CD4-positive, alpha-beta T cell treated with Interleukin-4 for 1 hour (primary cell): ENCODE measurements around the gene CMTM8.

ENCODE experiments used
- DNase-seq, 2 donors: peaks; one replicate each; pipeline ENCODE4 v3.0.0-alpha.2; 2020 to 2022

CMTM8 gene

GRCh38 chr3:32310336-32310735 lies 71.9 kb downstream of the CMTM8 start:
- DNase-seq, result no peak

- DNase-seq, result no peak
These were observed 72.7 kb downstream of the CMTM8 start for GRCh38 chr3:32310918-32311839.

DNA sequence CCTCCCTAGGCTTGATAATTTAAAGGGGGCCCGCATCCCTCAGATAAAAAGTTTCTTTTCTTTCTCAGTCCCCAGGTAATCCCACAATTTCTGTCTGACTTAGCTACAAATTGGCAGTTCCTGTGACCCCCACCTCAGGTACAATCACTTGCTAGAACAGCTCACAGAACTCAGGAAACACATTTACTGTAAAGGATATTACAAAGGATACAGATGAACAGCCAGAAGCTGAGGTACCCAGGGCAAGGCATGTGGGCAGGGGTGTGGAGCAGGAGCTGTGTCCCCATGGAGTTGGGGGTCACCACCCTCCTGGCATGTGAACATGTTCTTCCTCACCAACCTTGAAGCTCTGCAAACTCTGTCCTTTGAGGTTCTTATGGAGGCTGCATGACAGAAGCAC lies 73.8 kb downstream of the CMTM8 start:
- no peak for DNase-seq

DNA sequence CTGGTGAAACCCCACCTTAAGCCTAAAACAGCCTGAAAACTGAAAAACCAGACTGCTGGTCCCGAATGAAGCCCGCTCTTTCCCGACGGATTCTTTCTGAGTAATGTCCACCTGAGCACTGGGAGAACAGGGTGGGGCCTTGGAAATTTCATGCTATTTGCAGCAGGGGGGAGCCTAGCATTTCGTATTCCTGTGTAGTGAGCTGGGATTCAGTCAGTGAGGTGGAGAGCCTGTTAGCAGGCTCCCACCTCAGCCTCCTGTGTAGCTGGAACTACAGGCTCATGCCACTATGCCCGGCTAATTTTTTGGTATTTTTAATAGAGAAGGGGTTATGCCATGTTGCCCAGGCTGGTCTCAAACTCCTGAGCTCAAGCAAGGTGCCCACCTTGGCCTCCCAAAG lies 74.7 kb downstream of the CMTM8 start:
- DNase-seq, result no peak

DNA sequence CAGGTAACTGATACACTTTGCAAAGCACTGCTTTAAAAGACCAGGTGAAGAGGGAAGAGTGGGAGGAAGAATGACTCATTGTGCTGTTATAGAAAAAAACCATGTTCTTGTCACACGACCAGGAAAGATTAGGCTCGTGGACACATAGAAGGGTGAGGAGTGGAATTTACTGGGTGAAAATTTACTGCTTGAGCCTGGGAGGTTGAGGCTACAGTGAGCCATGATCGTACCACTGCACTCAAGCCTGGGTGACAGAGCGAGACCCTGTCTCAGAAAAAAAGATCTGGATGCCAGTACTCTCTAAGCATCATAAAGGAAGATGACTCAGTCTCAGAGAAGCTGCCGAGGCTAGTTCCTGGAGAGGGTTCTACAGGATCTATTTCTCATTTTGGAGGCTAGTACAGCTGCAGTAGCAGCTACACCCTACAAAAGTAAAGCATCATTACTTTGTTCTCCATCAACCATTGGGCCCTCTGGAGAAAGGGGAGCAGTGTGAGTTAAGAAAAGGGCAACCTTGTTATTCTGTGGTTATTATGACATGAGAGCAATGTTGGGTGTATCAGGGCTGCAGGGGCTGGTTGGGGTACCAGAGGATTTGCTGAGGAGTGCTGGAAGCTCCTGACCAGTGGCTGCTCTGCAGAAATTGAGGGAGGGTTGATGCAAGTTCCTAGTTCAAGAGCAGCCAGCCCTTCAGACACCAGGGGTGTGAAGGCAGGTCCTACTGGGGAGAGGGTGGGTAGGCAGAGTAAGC lies 75.4 kb downstream of the CMTM8 start:
- DNase-seq, result peak in 1 of 2 donors; percentile 11

GRCh38 chr3:32315441-32315840 lies 77.0 kb downstream of the CMTM8 start:
- no peak for DNase-seq

GRCh38 chr3:32316319-32316718 lies 77.8 kb downstream of the CMTM8 start:
- DNase-seq, result no peak

- DNase-seq, result no peak
These were observed 78.5 kb downstream of the CMTM8 start for GRCh38 chr3:32316976-32317375.

DNA sequence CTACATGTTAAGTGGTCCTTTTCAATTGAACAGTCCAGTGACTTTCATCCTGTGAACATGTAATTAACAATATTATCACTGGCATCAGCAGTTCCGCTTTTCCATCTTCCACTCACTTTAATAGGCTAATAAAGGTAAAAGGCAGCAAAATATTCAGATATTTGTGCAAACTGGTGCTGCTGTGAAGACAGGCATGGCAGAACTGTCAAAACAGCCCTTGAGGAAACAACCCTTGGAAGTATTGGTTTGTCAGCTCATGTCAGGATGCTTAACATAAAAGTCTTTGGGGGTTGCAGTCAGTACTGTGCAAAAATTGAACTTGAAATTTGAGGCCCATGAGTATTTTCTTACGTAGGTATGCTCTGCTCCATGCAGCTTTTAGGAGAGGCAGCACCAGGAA lies 81.1 kb downstream of the CMTM8 start:
- DNase-seq, result no peak

- no peak for DNase-seq
These were observed 81.6 kb downstream of the CMTM8 start for GRCh38 chr3:32320080-32320479.

DNA sequence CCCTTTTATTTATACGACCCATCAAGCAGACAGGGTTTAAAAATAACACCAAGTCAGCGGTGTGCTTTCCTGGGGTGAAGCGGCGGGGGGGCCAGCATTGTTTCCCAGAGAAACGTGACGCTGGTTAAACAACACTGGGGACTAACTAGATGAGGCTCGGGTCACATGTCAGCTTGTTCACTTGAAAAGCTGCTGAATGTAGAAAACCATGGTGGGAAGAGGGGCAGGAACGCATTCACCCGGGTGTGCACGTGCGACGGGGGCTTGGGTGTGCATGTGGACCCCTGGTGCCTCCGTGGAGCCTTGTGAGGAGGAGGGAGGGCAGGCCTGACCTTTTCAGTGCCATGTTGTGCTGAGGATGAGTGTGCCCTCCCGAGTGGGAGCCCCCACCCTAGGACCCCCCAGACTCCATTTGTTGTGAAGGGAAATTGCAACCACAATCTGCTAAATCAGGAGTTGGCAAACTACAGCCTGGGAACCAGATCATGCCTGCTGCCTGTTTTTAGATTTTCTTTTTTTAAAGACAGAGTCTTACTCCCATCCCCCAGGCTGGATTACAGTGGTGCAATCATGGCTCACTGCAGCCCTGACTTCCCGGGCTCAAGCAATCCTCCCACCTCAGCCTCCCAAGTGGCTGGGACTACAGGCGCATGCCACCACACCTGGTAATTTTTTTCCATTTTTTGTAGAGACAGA lies 82.8 kb downstream of the CMTM8 start:
- no peak for DNase-seq

DNA sequence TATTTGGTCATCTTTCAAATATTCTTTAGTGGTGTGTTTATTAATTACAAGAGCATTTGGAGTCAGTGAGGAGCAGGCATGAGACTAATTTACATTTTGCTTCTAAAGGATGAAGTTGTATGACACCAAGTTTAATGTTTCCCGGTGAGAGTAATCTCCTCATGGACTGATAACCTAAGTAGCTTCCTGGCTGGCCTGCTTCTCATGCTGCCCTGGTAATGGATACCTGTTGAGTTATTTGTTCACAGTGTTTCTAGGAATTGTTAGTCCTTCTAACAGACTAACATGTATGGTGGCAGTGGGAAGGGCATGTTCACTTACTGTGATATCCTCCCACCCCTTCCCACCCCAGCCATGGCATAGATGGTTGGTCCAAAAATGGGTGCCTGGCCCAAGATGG lies 83.8 kb downstream of the CMTM8 start:
- no peak for DNase-seq

DNA sequence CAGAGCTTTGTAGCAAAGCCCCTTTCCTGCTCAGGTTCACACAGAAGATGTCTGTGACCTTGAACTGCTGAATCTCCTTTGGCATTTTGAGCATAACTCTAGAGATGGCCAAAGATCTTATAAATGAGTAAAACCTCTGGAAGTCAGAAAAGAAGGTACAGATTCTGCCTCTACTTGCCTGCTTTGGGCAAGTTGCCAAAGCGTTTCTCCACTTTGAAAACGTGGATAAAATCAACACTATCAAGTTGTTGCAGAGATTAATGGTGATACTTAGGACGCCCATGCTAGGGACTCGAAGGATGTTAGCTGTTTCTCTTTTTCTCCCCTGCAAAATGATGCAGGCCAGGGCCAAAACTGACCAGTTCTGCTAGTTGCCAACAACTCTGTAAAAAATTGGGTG lies 85.1 kb downstream of the CMTM8 start:
- DNase-seq, result no peak

GRCh38 chr3:32325201-32325600 lies 86.7 kb downstream of the CMTM8 start:
- no peak for DNase-seq

DNA sequence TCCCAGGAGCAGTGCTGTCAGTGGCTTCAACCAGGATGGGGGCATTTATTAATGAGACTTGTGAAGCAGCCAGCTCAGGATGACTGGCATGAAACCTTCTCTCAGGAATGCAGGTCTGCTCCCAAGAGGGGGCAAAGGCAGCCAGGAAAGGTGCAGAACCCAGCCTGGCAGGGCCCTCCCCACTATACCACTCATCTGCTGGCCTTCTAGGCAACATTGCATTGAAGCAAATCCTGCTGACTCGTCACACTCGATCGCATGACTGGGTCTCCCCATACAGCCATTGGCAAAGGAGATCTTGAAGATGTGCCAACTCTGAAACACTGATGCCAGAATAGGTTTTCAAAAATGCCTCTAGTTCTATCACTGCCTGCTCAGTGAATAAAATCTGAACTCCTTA lies 87.4 kb downstream of the CMTM8 start:
- no peak for DNase-seq

DNA sequence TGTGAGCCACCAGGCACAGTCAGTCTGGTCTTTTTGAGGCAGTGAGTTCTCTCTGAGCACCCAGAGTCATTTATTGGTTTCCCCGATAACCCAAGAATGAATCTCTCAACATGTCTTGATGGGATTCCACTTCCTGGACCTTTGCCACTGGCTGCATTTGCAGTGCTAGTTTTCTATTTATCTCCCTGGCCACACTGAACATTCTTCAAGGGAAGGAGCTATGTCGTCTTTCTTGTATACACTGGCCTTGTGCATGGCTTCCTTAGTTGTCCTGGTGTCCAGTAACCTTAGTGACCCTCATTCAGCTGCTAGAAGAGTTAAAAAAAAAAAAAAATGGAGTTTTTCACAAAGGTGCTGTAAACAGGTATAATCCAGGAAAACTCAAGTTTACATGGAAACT lies 88.3 kb downstream of the CMTM8 start:
- DNase-seq, result no peak

DNA sequence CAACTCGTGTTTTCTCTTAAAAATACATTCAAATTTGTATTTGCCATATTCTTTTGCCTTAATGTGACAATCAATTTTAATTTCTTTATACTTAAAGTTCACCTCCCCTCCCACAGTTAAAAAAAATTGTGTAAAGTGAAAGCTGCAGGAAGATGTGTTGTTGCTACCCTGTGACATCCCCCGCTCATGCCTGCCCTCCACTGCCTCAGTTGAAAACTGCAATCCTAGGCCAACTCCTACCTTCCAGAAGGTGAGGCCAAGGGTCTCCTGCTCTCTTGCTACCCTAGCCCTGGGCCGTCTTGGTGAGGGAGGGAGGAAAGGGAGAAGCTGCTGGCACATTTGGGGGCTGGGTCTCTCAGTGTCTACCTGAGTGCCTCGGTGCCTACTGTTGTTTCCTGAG lies 96.2 kb downstream of the CMTM8 start:
- peak; percentile 51 to 63 for DNase-seq

DNA sequence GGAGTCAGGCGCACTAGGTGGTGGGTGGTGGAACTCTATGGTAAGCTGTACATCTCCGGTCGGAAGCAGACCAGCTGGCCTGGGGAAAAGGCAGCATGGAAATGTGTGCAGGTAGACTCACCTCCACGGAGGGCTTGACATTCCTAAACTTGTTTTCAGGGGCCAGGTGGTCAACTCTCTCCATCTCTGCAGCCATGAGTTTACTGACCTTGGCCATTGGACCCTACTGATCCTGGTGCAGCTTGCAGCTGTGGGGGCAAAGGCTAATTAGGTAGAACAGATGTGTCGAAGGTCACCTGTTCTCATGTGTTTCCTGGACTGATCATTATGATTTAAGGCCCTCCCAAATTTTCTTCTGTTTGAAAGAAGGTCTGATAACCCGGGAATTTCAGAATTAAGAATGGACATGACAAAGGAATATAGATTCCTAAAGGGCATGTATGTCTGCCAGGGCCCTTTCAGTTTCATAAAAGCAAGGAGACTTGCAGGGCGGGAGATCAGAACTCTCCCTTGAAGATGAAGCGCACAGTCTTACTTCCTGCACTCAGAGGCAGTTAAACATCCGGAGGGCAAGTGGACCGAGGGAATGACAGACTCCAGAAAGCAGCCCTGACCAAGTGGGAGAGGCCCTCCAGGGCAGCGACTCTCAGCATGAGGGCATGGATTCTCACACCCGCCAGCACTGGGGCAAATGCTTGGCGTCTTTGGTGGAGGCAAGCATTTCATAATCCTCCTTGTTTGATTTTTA lies 97.1 kb downstream of the CMTM8 start:
- DNase-seq, result peak in 1 of 2 donors; percentile 14

DNA sequence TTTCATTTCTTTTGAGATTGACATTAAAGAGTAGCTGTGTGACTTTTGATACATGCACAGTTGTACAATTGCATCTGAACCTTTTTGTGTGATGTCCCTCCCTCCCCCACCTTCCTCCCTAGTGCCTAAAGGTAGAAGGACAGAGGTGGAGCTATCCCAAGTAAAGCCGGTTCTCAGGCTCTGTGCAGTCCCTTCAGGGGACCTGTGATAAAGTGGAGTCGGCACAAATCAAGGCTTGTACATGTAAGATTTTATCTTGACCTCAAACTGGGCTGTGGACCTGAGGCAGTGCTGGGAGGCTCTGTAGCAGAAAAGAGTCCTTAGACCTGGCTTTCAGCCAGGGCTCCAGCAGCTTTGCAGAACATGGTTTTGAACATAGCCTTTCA lies 97.6 kb downstream of the CMTM8 start:
- no peak for DNase-seq

- no peak for DNase-seq
These were observed 99.0 kb downstream of the CMTM8 start for GRCh38 chr3:32337505-32337904.

DNA sequence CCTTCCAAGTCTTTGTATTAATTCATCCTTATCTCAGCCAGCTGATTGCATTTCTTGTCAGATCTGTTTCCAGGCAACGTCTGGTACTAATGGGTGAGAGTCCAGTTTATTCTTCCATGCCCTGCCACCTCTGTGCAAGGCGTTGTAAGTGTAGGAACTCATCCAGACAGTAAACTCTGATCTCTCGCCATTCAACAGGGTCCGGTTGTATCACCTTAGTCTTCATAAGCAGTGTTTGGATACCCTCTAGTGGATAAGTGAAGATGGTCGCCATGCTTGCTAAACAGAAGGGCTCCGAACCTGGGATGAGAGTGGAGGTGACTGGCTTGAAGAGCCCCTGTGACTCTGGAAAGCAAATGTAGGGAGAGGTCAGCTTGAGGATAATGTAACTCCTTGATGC lies 101.6 kb downstream of the CMTM8 start:
- DNase-seq, result peak; percentile 16 to 64

GRCh38 chr3:32340611-32341365 lies 102.3 kb downstream of the CMTM8 start:
- DNase-seq, result no peak
